Panc1 (cell line): ENCODE data around the gene TNFAIP2. TPM values are rescaled to one million over a fixed set of nuclear protein-coding genes. Genes with fewer than 3 reads are reported as not detected.
"Not testable (repeated sequence)": the region's sequence is repeated elsewhere in the genome, so short reads cannot be mapped to it uniquely, and the experiment has no call there.

Source experiments
- ATAC-seq: fragments of 200-7000 bp; cut with Tn5 transposase; 2 replicates; pipeline ENCODE4 v1.9.1; 2020; ENCODE audit warnings: mild to moderate bottlenecking, moderate library complexity
- BruUV-seq: library from RNA; stranded (reverse); fragments of 400-500 nt; replicated peaks from 2 replicates; lab custom pipeline; 2021; lab: Mats Ljungman, UMichigan
- CTCF ChIA-PET: fragments of 300-600 bp; sonication (Branson Sonifier 250); formaldehyde crosslinking; loops from one replicate; lab custom pipeline; 2022; ENCODE audit warnings: antibody characterized with exemption; lab: Charles Lee
- POLR2A ChIA-PET: fragments of 300-600 bp; sonication (Branson Sonifier 250); formaldehyde crosslinking; loops from one replicate; lab custom pipeline; 2022; ENCODE audit warnings: antibody characterized with exemption; lab: Charles Lee
- DNase-seq: peaks from one replicate; pipeline ENCODE4 v3.0.0-alpha.2; 2010; ENCODE audit warnings: low read depth, low spot score
- H3K27ac ChIP-seq: 2 replicates; pipeline ENCODE4 v1.5.1; 2011; ENCODE audit warnings: mild to moderate bottlenecking, low read length, inconsistent platforms
- H3K27me3 ChIP-seq: fragments of 200-500 bp; sonication (Bioruptor generic); 2 replicates; pipeline ENCODE4 v1.6.0; 2014; ENCODE audit warnings: low read length, inconsistent platforms; ENCODE audit not compliant: control insufficient read depth, insufficient read depth
- H3K36me3 ChIP-seq: fragments of 200-500 bp; sonication (Bioruptor generic); 2 replicates; pipeline ENCODE4 v1.5.1; 2014; ENCODE audit warnings: inconsistent platforms, mild to moderate bottlenecking, low read length, moderate library complexity; ENCODE audit not compliant: control insufficient read depth, insufficient read depth
- H3K4me1 ChIP-seq: 2 replicates; pipeline ENCODE4 v1.5.1; 2011; ENCODE audit warnings: inconsistent platforms, mild to moderate bottlenecking, low read length, moderate library complexity; ENCODE audit not compliant: control insufficient read depth, insufficient read depth
- H3K4me3 ChIP-seq, 2 experiments: 2 replicates each; pipeline ENCODE4 v1.5.1; 2011 to 2012; ENCODE audit warnings: low read depth in 2 of 2, low read length in 2 of 2, mild to moderate bottlenecking in 2 of 2, inconsistent platforms in 1 of 2, moderate library complexity in 1 of 2
- H3K9me3 ChIP-seq: fragments of 200-500 bp; sonication (Bioruptor generic); 2 replicates; pipeline ENCODE4 v1.5.1; 2014; ENCODE audit warnings: low read depth, mild to moderate bottlenecking, inconsistent platforms, low read length, moderate library complexity; ENCODE audit not compliant: control insufficient read depth, insufficient read depth
- POLR2AphosphoS5 ChIP-seq: IDR thresholded peaks from 2 replicates; pipeline ENCODE4 v1.6.1; 2012; ENCODE audit warnings: mild to moderate bottlenecking, low read depth, low read length, moderate library complexity
- SIN3A ChIP-seq: IDR thresholded peaks from 2 replicates; pipeline ENCODE4 v1.6.1; 2012; ENCODE audit warnings: low read depth, mild to moderate bottlenecking, low read length, moderate library complexity, borderline replicate concordance; ENCODE audit not compliant: insufficient read depth
- TCF7L2 ChIP-seq: IDR thresholded peaks from 2 replicates; pipeline ENCODE4 v1.6.1; 2011; ENCODE audit warnings: mild to moderate bottlenecking, low read depth, low read length, inconsistent platforms
- in situ Hi-C: cut with HindIII; loops from 2 replicates; pipeline ENCODE4 v1.10.0; 2016; ENCODE audit warnings: low sequenced_read_pairs, low pct_unique_long_range_greater_than_20kb
- intact Hi-C: fragments of 100-400 bp; cut with micrococcal nuclease; formaldehyde crosslinking; loops from one replicate; pipeline ENCODE4 v1.10.0; 2022; ENCODE audit not compliant: unreplicated experiment
- total RNA-seq: library from RNA; stranded (reverse); gene quantifications from one replicate; pipeline ENCODE4 v1.2.1, GENCODE V29; 2021; ENCODE audit not compliant: unreplicated experiment
- TF ChIP-seq, protein P1 (sequence below): fragments of 450-650 bp; IDR thresholded peaks from 2 replicates; pipeline ENCODE4 v1.5.1; 2017; ENCODE audit warnings: mild to moderate bottlenecking
- TF ChIP-seq, protein P2 (sequence below), 2 experiments: IDR thresholded peaks; 2 replicates each; pipeline ENCODE4 v1.6.1; 2011 to 2012; ENCODE audit warnings: low read depth in 2 of 2, control low read depth in 1 of 2, low read length in 1 of 2, mild to moderate bottlenecking in 1 of 2, moderate library complexity in 1 of 2; ENCODE audit not compliant: insufficient read depth in 1 of 2

The TNFAIP2 gene
- total RNA-seq, 1 experiment from 2014 or later, result 491 TPM

DNA sequence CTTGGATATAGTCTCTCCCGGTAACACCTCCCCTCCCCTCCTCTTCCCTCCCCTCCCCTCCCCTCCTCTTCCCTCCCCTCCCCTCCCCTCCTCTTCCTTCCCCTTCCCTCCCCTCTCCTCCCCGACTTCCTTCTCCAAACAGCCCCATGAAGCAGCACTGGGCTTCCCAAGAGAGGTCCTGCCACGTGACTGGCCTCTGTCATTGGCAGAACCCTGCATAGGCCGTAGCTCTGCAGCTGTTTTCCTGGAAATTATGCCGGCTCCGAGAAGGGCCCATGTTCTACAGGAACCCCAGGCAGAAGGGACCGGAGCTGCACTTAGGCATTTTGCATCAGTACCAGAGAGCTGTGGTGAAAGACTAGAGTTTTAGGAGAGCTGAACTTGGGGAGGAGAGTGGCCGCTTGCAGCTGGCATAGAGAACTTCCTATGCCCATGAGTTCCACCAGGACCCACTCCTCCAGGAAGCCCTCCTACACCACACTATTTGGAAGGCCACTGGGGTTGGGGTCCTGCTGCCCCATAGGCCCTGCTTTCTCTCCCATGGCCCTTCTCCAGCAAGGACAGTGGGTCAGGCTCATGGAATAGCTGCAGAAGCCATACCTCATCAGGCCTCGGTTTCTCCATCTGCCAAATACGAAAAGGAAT, 5.1 kb upstream of the TNFAIP2 start:
- Histone ChIP-seq H3K27ac (peak overlapping the region; percentile 40), H3K4me3 (no peak overlapping the region), H3K27me3 (no peaks in the 10 kb centered on the region), H3K4me1 (peaks cover 53% of the 10 kb centered on the region), H3K36me3 (no peaks in the 10 kb centered on the region), H3K9me3 (no peaks in the 10 kb centered on the region)
- BruUV-seq, result no TSS peak
- ChIA-PET POLR2A (no interaction called here), CTCF (interaction anchor here (0.6 kb wide), 1 partner anchor 66 kb away, joined by 8 read pairs; no protein-coding TSS in a partner anchor)
- TF ChIP-seq, protein P1, sequence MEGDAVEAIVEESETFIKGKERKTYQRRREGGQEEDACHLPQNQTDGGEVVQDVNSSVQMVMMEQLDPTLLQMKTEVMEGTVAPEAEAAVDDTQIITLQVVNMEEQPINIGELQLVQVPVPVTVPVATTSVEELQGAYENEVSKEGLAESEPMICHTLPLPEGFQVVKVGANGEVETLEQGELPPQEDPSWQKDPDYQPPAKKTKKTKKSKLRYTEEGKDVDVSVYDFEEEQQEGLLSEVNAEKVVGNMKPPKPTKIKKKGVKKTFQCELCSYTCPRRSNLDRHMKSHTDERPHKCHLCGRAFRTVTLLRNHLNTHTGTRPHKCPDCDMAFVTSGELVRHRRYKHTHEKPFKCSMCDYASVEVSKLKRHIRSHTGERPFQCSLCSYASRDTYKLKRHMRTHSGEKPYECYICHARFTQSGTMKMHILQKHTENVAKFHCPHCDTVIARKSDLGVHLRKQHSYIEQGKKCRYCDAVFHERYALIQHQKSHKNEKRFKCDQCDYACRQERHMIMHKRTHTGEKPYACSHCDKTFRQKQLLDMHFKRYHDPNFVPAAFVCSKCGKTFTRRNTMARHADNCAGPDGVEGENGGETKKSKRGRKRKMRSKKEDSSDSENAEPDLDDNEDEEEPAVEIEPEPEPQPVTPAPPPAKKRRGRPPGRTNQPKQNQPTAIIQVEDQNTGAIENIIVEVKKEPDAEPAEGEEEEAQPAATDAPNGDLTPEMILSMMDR, result no peak
- TF ChIP-seq TCF7L2 (no peak), SIN3A (no peak), POLR2AphosphoS5 (no peak)
- TF ChIP-seq, protein P2, sequence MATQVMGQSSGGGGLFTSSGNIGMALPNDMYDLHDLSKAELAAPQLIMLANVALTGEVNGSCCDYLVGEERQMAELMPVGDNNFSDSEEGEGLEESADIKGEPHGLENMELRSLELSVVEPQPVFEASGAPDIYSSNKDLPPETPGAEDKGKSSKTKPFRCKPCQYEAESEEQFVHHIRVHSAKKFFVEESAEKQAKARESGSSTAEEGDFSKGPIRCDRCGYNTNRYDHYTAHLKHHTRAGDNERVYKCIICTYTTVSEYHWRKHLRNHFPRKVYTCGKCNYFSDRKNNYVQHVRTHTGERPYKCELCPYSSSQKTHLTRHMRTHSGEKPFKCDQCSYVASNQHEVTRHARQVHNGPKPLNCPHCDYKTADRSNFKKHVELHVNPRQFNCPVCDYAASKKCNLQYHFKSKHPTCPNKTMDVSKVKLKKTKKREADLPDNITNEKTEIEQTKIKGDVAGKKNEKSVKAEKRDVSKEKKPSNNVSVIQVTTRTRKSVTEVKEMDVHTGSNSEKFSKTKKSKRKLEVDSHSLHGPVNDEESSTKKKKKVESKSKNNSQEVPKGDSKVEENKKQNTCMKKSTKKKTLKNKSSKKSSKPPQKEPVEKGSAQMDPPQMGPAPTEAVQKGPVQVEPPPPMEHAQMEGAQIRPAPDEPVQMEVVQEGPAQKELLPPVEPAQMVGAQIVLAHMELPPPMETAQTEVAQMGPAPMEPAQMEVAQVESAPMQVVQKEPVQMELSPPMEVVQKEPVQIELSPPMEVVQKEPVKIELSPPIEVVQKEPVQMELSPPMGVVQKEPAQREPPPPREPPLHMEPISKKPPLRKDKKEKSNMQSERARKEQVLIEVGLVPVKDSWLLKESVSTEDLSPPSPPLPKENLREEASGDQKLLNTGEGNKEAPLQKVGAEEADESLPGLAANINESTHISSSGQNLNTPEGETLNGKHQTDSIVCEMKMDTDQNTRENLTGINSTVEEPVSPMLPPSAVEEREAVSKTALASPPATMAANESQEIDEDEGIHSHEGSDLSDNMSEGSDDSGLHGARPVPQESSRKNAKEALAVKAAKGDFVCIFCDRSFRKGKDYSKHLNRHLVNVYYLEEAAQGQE (IDR thresholded peaks at IDR 0.05; ENCODE audit: insufficient read depth in 1 of 2, low read depth in 2 of 2, low read length in 1 of 2), result no peak
- intact Hi-C loops (no loop called here), in situ Hi-C loops (no loop called here)
- DNase-seq (no peak), ATAC-seq (no peak)

DNA sequence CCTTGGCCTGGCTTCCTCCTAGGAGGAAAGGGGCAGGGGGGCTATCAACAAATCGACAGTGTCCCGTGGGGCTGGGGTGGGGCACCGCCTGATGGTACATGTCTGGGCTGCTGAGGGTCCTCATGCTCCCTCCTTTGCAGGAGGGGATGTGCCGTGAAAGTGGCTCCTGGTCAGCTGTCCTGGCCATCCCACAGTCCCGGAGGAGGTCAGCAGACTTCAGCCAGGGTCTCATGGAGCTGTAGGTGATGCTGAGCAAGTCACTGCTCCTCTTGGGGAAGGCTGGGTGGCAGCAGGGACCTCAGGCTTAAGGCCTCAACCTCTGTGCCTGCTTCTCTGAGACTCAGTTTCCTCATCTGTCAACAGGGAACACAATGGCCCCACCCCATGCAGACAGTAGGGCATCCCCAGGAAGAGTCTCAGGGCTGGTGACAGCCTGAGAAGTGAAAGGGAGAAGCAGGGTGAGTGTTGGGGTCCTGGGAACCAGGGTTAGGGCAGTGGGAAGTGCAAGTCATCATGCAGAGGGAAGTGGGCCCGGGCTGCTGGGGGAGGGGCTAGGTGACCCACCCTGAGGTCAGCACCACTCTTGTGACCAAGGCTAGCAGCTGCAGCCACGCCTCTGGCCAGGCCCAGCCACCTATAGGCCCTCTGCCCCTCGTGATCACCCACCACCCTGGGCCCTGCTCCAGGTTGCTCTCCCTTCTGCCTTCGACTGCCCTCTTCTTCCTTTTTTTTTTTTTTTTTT, 4.4 kb upstream of the TNFAIP2 start:
- ChIA-PET POLR2A (interaction anchor here (0.6 kb wide), 1 partner anchor 25 kb away, joined by 3 read pairs; no protein-coding TSS in a partner anchor), CTCF (interaction anchor here (0.6 kb wide), 1 partner anchor 66 kb away, joined by 8 read pairs; no protein-coding TSS in a partner anchor)
- TF ChIP-seq TCF7L2 (no peak), POLR2AphosphoS5 (no peak), SIN3A (no peak)
- TF ChIP-seq, protein P1, result no peak
- TF ChIP-seq, protein P2 (IDR thresholded peaks at IDR 0.05; ENCODE audit: insufficient read depth in 1 of 2, low read depth in 2 of 2, low read length in 1 of 2), result no peak
- H3K36me3 ChIP-seq, result no peaks in the 10 kb centered on the region
- H3K4me3 ChIP-seq, result no peak overlapping the region
- DNase-seq, result no peak
- BruUV-seq, result no TSS peak
- H3K27me3 ChIP-seq, result no peaks in the 10 kb centered on the region
- in situ Hi-C loops (no loop called here), intact Hi-C loops (no loop called here)
- H3K9me3 ChIP-seq, result no peaks in the 10 kb centered on the region
- peak overlapping the region; percentile 40 for H3K27ac ChIP-seq
- H3K4me1 ChIP-seq, result peaks cover 48% of the 10 kb centered on the region
- no peak for ATAC-seq

DNA sequence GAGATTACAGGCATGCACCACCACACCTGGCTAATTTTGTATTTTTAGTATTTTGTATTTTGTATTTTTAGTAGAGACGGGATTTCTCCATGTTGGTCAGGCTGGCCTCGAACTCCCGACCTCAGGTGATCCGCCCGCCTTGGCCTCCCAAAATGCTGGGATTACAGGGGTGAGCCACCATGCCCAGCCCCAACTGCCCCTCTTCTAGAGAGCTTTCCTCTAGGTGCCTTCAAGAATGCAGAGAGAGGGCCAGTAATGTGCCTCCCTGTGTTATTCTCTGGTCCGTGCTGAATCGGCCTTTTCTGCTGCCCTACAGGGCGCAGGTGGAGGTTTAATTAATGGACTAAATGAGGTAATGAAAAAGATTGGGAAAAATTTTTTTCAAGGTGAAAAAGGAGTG, 3.7 kb upstream of the TNFAIP2 start:
- not testable (repeated sequence) for BruUV-seq

More for the DNA sequence above, 3.7 kb upstream of the TNFAIP2 start:
- H3K36me3 ChIP-seq, in situ Hi-C loops, ATAC-seq, H3K4me3 ChIP-seq, DNase-seq, POLR2A ChIA-PET, CTCF ChIA-PET, intact Hi-C loops, H3K27me3 ChIP-seq, H3K9me3 ChIP-seq: not testable (repeated sequence)
- peaks cover 43% of the 10 kb centered on the region for H3K4me1 ChIP-seq
- peak overlapping the region; percentile 68 for H3K27ac ChIP-seq
